ENCODE results near the gene SERPINA12.

SERPINA12 gene

DNA sequence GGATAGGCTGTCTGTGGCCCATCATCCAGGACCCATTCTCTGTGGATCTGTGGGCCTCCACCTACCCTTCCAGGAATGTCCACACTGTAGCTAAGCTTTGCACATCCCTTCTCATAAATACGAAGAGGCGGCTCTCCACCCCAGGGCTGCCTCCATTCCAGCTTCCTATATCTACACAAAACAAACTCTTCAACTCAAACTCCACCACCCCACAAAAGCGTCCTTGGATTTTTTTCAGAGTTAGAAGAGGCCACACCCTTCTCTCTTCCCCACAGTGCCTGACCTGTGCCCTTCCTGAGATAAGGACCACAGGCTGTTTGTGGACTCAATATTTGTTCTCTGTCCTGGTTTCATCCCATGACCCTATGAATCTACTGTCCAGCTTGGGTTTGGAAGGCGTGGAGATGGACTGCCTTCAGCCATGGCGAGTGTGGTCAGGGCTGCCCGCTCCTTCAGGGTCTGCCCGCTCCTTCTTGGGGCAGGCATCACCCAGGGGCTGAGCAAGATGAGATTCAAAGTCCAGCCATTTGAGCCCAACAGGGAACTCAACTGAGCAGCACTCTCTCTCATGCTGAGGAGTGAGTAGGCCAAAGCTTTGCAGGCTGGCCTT lies 13.0 kb upstream of the SERPINA12 start:
- TF ChIP-seq CTCF (IDR thresholded peaks at IDR 0.05; ENCODE audit: borderline replicate concordance, control extremely low read depth, extremely low read depth, insufficient read depth, missing control alignments): no peak
- DNase-seq (ENCODE audit: low spot score): no peak
- in situ Hi-C loops (cut with MboI; ENCODE audit: low sequenced_read_pairs, unreplicated experiment): no loop called here

DNA sequence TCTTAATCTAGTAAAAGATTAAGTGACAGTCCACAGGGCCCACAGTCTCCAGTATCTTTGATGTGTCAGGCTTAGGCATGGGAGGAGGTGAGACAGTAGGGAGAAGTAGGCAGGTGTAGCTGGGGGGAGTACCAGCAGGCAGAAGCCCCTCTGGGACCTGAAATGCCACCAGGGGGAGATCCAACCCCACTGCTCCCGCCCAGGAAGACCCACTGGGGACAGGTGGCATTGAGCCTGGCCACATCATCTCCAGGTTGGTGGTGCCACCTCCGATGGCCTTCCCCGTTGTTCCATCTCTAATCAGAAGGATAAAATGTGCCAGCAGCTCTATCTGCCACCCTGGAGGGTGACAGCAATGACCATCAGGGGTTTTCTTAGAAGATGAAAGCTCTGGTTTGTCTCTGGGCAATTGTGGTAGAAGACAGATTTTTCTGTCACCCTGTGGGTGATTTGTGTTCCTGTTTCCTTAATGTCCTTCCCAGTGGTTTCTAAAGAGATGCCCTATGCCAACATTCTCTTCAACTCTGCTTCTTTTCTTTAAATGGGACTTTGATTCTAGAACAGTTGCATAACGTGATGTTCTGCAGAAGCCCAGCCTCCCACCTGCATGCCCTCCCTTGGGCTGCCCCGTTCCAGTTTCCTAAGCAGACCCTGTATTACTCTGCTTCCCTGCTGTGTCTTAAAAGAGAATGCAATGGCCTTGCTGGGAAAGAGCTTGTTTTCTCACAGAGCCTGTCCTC lies 12.3 kb upstream of the SERPINA12 start:
- DNase-seq (ENCODE audit: low spot score): no peak
- TF ChIP-seq CTCF (IDR thresholded peaks at IDR 0.05; ENCODE audit: borderline replicate concordance, control extremely low read depth, extremely low read depth, insufficient read depth, missing control alignments): no peak
- in situ Hi-C loops (cut with MboI; ENCODE audit: low sequenced_read_pairs, unreplicated experiment): no loop called here

- no peak for TF ChIP-seq CTCF (IDR thresholded peaks at IDR 0.05; ENCODE audit: borderline replicate concordance, control extremely low read depth, extremely low read depth, insufficient read depth, missing control alignments)
- no peak for DNase-seq (ENCODE audit: low spot score)
- in situ Hi-C loops (cut with MboI; ENCODE audit: low sequenced_read_pairs, unreplicated experiment): no loop called here
Measured at GRCh38 chr14:94517641-94518257, 8.5 kb upstream of the SERPINA12 start.

DNA sequence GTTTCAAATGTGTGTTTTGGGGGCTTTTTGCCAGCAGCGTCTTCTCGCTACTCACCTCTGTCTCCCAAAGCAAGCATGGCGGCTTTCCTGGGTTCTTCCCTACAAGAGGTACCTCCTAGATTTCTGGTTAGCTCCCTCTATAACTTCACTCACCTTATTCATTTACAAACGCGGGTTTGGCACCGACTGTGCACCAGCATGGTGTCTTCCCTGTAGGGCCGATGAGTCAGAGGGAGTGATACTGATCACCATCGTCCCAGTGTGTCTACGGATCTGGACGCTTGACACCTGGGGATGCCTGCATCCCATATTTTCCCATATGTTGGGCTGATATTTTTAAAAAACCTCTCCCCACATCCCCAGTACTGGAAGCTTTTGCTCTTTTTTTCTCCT lies 8.0 kb upstream of the SERPINA12 start:
- TF ChIP-seq CTCF (IDR thresholded peaks at IDR 0.05; ENCODE audit: borderline replicate concordance, control extremely low read depth, extremely low read depth, insufficient read depth, missing control alignments): no peak
- no peak for DNase-seq (ENCODE audit: low spot score)
- in situ Hi-C loops (cut with MboI; ENCODE audit: low sequenced_read_pairs, unreplicated experiment): no loop called here

GRCh38 chr14:94515856-94516255 lies 6.6 kb upstream of the SERPINA12 start:
- TF ChIP-seq CTCF (IDR thresholded peaks at IDR 0.05; ENCODE audit: borderline replicate concordance, control extremely low read depth, extremely low read depth, insufficient read depth, missing control alignments): no peak
- in situ Hi-C loops (cut with MboI; ENCODE audit: low sequenced_read_pairs, unreplicated experiment): no loop called here
- DNase-seq (ENCODE audit: low spot score): no peak

GRCh38 chr14:94515426-94515825 lies 6.2 kb upstream of the SERPINA12 start:
- in situ Hi-C loops (cut with MboI; ENCODE audit: low sequenced_read_pairs, unreplicated experiment): no loop called here
- no peak for TF ChIP-seq CTCF (IDR thresholded peaks at IDR 0.05; ENCODE audit: borderline replicate concordance, control extremely low read depth, extremely low read depth, insufficient read depth, missing control alignments)
- DNase-seq (ENCODE audit: low spot score): no peak
